ENCODE measurements around the gene CNIH3. TPM values are rescaled to one million over a fixed set of nuclear protein-coding genes. Genes with fewer than 3 reads are reported as not detected.

The CNIH3 gene
- total RNA-seq, 1 experiment from 2014 or later = 4.2 TPM

- H3K4me2 ChIP-seq (ENCODE audit: insufficient read depth, insufficient read length, low read length) = no peak overlapping the region
- peaks cover 0 to under 1% of the 10 kb centered on the region in 2 experiments; a peak in 2 of 4 replicates for H3K4me1 Mint-ChIP-seq
Observed at GRCh38 chr1:224623310-224623714, 7.2 kb downstream of the CNIH3 start.

More at GRCh38 chr1:224623310-224623714, 7.2 kb downstream of the CNIH3 start:
- Histone ChIP-seq H4K91ac (ENCODE audit: insufficient read length, low read depth, low read length) (no peak overlapping the region), H3K79me1 (ENCODE audit: insufficient read depth, low read depth, low read length, poor library complexity, severe bottlenecking) (no peaks in the 10 kb centered on the region), H3K79me2 (ENCODE audit: insufficient read depth, low read length) (no peaks in the 10 kb centered on the region), H2BK20ac (ENCODE audit: low read depth, low read length, poor library complexity, severe bottlenecking) (no peak overlapping the region), H3K9me3 (ENCODE audit: control insufficient read depth, low read depth, low read length) (no peaks in the 10 kb centered on the region), H2BK12ac (ENCODE audit: insufficient read length, low read depth, low read length) (no peak overlapping the region), H2BK15ac (ENCODE audit: low read depth, low read length) (no peak overlapping the region), H3K27me3 (ENCODE audit: insufficient read depth, low read length) (peaks cover 9% of the 10 kb centered on the region), H2AFZ (ENCODE audit: low read length) (no peak overlapping the region), H3K4me1 (ENCODE audit: insufficient read depth, low read length) (no peaks in the 10 kb centered on the region), H3K27ac (ENCODE audit: insufficient read length, low read depth, low read length) (no peak overlapping the region), H3K4ac (ENCODE audit: low read depth, low read length) (no peak overlapping the region), H3K23me2 (ENCODE audit: insufficient read length, low read depth, low read length, poor library complexity, severe bottlenecking) (no peaks in the 10 kb centered on the region), H2AK5ac (ENCODE audit: insufficient read length, low read length) (no peak overlapping the region), H4K5ac (ENCODE audit: insufficient read length, low read depth, low read length) (no peak overlapping the region), H4K20me1 (ENCODE audit: control insufficient read depth, insufficient read depth, insufficient read length) (no peaks in the 10 kb centered on the region), H2BK5ac (ENCODE audit: insufficient read length, low read length) (no peak overlapping the region), H3K23ac (ENCODE audit: insufficient read length, low read depth, low read length) (no peak overlapping the region), H3K56ac (ENCODE audit: insufficient read length, low read depth, low read length) (no peak overlapping the region), H3T11ph (ENCODE audit: low read length) (no peak overlapping the region), H4K8ac (replicated peaks; ENCODE audit: insufficient read length, low read depth, low read length) (no peak overlapping the region), H3K14ac (ENCODE audit: insufficient read depth, low read length) (no peak overlapping the region), H3K18ac (ENCODE audit: insufficient read length, low read depth, low read length) (no peak overlapping the region), H3K9ac (ENCODE audit: extremely low read depth, insufficient read length, low read length) (no peak overlapping the region), H2BK120ac (ENCODE audit: low read depth, low read length, poor library complexity, severe bottlenecking) (no peak overlapping the region)
- no peak for DNase-seq
- WGBS (ENCODE audit: extremely low coverage, insufficient read length, low lambda C conversion rate) = no CpG with 5 or more reads among the region's 5 CpGs
- no peak overlapping the region for H3K27ac Mint-ChIP-seq
- H3K36me3 Mint-ChIP-seq (ENCODE audit: insufficient read depth in 1 of 3, low read depth in 3 of 3) = peaks cover 7 to 8% (median 7%) of the 10 kb centered on the region in 3 experiments; a peak in 6 of 7 replicates
- peaks cover 54% of the 10 kb centered on the region for H3K27me3 Mint-ChIP-seq (ENCODE audit: low read depth)
- no peak for TF ChIP-seq CTCF (conservative IDR thresholded peaks at IDR 0.05)
- peaks cover 9 to 12% of the 10 kb centered on the region in 2 experiments for H3K9me3 Mint-ChIP-seq
- no peak overlapping the region for H3K4me3 Mint-ChIP-seq
